ENCODE measurements around the gene GPR68. TPM values are rescaled to one million over a fixed set of nuclear protein-coding genes. Genes with fewer than 3 reads are reported as not detected.

Gene GPR68
- total RNA-seq, 3 donors from 2014 or later (not counting 1 experiment from before 2014, with no cell fraction given) = 7.6 to 24.0 (median 15.7) TPM

- Mint-ChIP-seq H3K4me1 (peaks cover 7 to 14% of the 10 kb centered on the region in 2 donors), H3K36me3 (peaks cover 8% of the 10 kb centered on the region), H3K9me3 (no peaks in the 10 kb centered on the region), H3K4me3 (no peak overlapping the region), H3K27ac (no peak overlapping the region), H3K27me3 (ENCODE audit: low read depth in 2 of 2) (no peaks in the 10 kb centered on the region)
- 88% methylated on average over 3 of the region's 3 CpGs for WGBS (ENCODE audit: insufficient coverage)
- Histone ChIP-seq H3K9me3 (ENCODE audit: control insufficient read depth, insufficient read depth, low read length) (no peaks in the 10 kb centered on the region), H3K4me3 (ENCODE audit: low read length) (no peak overlapping the region), H3K27me3 (ENCODE audit: control insufficient read depth, insufficient read depth, low read length) (no peaks in the 10 kb centered on the region), H3K4me1 (ENCODE audit: control insufficient read depth, insufficient read depth, low read length) (peaks cover 9% of the 10 kb centered on the region), H3K27ac (ENCODE audit: low read length) (no peak overlapping the region), H3K36me3 (ENCODE audit: control insufficient read depth, insufficient read depth, low read length) (peaks cover 61% of the 10 kb centered on the region)
- intact Hi-C loops (cut with micrococcal nuclease) = no loop called here
- DNase-seq (no peak), ATAC-seq (no peak)
- no peak for TF ChIP-seq CTCF (IDR thresholded peaks at IDR 0.05)
These were observed 37.5 kb downstream of the GPR68 start for GRCh38 chr14:91207008-91207407.

- Mint-ChIP-seq H3K9me3 (no peaks in the 10 kb centered on the region), H3K4me1 (peaks cover 7 to 19% of the 10 kb centered on the region in 2 donors)
- peaks cover 61% of the 10 kb centered on the region for H3K36me3 ChIP-seq (ENCODE audit: control insufficient read depth, insufficient read depth, low read length)
These were observed 39.0 kb downstream of the GPR68 start for GRCh38 chr14:91205459-91205858.

GRCh38 chr14:91204657-91205056, 39.8 kb downstream of the GPR68 start:
- H3K36me3 ChIP-seq (ENCODE audit: control insufficient read depth, insufficient read depth, low read length) = peaks cover 63% of the 10 kb centered on the region
- no peak overlapping the region for H3K4me3 Mint-ChIP-seq
- DNase-seq (no peak), ATAC-seq (no peak)
- H3K9me3 ChIP-seq (ENCODE audit: control insufficient read depth, insufficient read depth, low read length) = no peaks in the 10 kb centered on the region
- no peaks in the 10 kb centered on the region for H3K27me3 ChIP-seq (ENCODE audit: control insufficient read depth, insufficient read depth, low read length)
- no peak for TF ChIP-seq CTCF (IDR thresholded peaks at IDR 0.05)
- WGBS (ENCODE audit: insufficient coverage) = 96% methylated on average over 14 of the region's 14 CpGs
- H3K27ac ChIP-seq (ENCODE audit: low read length) = no peak overlapping the region
- H3K27me3 Mint-ChIP-seq (ENCODE audit: low read depth in 2 of 2) = no peaks in the 10 kb centered on the region
- H3K36me3 Mint-ChIP-seq = peaks cover 11% of the 10 kb centered on the region
- H3K4me3 ChIP-seq (ENCODE audit: low read length) = no peak overlapping the region
- peaks cover 7 to 19% of the 10 kb centered on the region in 2 donors for H3K4me1 Mint-ChIP-seq
- H3K4me1 ChIP-seq (ENCODE audit: control insufficient read depth, insufficient read depth, low read length) = peaks cover 12% of the 10 kb centered on the region
- no peaks in the 10 kb centered on the region for H3K9me3 Mint-ChIP-seq
- H3K27ac Mint-ChIP-seq = no peak overlapping the region
- intact Hi-C loops (cut with micrococcal nuclease) = no loop called here

More at GRCh38 chr14:91205459-91205858, 39.0 kb downstream of the GPR68 start:
- H3K27me3 Mint-ChIP-seq (ENCODE audit: low read depth in 2 of 2) = no peaks in the 10 kb centered on the region
- H3K4me3 ChIP-seq (ENCODE audit: low read length) = no peak overlapping the region
- 91% methylated on average over 7 of the region's 7 CpGs for WGBS (ENCODE audit: insufficient coverage)
- H3K27ac Mint-ChIP-seq = no peak overlapping the region
- DNase-seq (no peak), ATAC-seq (no peak)
- no peak overlapping the region for H3K27ac ChIP-seq (ENCODE audit: low read length)
- H3K36me3 Mint-ChIP-seq = peaks cover 8% of the 10 kb centered on the region
- no peaks in the 10 kb centered on the region for H3K27me3 ChIP-seq (ENCODE audit: control insufficient read depth, insufficient read depth, low read length)
- H3K4me3 Mint-ChIP-seq = no peak overlapping the region
- no peaks in the 10 kb centered on the region for H3K9me3 ChIP-seq (ENCODE audit: control insufficient read depth, insufficient read depth, low read length)
- TF ChIP-seq CTCF (IDR thresholded peaks at IDR 0.05) = no peak
- peaks cover 12% of the 10 kb centered on the region for H3K4me1 ChIP-seq (ENCODE audit: control insufficient read depth, insufficient read depth, low read length)
- intact Hi-C loops (cut with micrococcal nuclease) = no loop called here
